Lung microvascular endothelial cell (primary cell): ENCODE data around the gene INKA1. TPM values are rescaled to one million over a fixed set of nuclear protein-coding genes. Genes with fewer than 3 reads are reported as not detected.

Source experiments
- DNase-seq, 2 donors: peaks; one replicate each; pipeline versions ENCODE4 v3.0.0 to v3.0.0-alpha.2; 2010; ENCODE audit warnings: low read depth in 2 of 2
- total RNA-seq: library from RNA; depleted of rRNA; stranded (reverse); fragments of >200 nt; gene quantifications from 2 replicates; pipeline ENCODE4 v1.2.1, GENCODE V29; 2014

The INKA1 gene
- total RNA-seq, 1 donor from 2014 or later, result 12.3 TPM

DNA sequence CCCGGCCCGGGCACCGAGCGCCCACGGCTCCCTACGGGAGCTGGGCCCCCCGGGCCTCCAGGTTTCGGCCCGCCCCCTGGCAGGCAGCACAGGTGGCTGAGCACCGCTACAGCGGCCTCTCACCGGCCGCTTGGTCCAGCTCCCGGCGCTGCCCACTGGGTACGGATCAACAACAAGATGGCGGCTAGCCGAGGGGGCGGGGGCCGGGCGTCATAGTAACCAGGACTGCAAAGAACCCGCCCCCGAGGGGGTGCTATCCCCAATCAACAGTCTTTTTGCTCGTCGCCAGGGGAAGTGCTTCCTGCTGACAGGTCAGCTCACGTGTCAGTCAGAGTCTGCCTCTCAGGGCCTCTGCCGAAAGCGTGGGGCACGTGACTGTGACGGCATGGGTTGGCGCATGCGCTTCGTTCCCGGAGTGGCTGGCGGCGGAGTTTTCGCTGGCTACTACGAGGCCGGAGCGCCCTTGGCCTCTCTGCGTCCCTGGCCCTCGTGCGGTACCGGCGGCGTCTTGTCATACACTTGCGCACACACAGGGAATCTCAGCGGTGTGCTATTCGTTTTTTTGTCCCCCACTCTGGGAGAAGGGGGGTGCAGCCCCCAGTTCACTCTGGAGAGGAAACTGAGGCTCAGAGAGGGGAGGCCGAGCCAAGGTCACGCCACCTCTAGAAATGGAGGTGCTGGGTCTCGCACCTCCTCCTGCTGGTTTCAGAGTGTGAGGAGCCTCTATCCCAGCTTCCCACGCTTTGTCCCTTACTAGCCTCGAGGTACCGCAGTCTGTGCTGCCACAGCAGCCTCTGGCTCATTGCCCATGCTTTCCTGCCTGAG is 16.5 kb upstream of the INKA1 start, which contains the start of gene IP6K1:
Gene IP6K1 (minus strand): TSS at position 186 of the 825 bp plus-strand sequence. CDS start 38,502 bp downstream, outside the sequence.
- DNase-seq, result peak; percentile 100

DNA sequence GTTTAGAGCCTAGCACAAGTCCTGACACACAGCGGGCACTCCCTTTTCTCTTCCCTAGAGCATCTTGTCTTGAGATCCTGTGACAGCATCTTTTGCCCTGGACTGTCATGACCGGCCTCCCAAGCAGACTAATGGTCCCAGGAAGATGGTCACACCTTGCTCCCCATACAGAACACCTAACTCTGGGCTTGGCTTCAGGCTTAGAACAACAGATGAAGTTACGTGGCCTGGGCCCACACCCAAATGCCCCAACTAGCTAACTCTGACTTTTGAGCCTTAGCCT is 15.9 kb upstream of the INKA1 start:
- no peak for DNase-seq

DNA sequence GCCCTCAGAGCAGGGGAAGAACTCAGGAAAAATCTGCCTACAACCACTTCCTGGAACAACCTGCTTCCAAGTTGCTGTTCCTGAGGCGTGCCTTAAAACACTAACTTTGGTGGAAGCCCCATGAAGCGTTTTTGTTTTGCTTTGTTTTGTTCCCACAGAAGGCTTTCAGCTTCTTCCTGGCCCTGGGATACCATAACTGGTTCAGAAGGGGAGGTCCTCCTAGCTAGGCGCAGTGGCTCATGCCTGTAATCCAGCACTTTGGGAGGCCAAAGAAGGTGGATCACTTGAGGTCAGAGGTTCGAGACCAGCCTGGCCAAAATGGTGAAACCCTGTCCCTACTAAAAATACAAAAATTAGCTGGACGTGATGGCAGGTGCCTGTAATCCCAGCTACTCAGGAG is 15.5 kb upstream of the INKA1 start:
- peak in 1 of 2 donors; percentile 21 for DNase-seq

DNA sequence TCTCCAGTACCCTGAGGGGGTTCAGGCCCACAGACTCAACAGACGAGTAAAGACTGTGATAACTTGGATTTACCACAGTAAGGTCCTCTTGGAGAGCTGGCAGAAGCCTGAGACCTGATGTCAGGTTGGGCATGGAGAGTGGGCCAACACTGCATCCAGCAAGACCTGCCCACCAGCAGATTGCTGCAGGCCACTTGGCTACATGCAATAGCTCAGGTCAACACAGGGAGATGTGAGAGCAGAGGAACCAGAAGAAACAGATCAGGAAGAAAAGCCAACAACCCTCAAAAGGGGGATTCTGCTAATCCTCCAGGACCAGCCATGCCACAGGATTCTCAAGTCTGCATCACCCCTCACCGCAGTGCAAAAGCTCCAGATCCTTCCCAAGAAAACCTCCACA is 15.0 kb upstream of the INKA1 start:
- DNase-seq, result no peak

DNA sequence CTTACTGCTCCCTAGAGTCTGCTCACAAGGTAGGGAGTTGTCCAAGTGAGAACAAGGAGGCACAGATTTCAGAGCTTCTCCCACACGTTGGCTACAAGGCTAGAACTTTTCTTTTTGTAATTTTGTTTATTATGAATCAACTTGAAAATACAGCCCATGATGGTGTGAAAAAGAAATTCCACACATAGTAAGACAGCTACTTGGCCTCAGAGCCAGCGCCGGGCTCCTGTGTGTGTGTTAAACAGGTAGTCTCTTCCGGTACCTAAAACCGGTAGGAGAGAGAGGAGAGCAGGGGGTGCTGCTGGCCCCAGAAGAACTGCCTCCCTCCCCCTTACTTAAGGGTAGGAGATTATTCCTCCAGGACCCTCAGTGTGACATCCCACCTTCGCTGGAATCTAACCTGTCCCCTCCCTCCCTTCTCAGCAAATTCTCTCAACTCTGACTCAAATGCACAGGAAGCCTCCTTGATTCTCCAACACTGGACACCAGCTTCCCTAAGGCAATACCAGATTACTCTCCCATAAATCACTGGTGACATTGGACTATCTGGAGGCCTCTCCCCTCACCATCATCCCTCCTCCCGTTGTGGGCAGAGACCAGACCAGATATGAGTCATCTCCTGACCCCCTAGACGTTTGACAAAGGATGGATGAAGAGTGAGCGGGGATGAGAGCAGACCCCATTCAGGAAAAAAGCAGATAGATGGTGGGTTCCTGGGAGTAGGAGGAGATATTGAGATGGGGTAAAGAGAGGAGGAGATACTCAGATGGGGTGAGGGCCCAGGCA is 12.2 kb upstream of the INKA1 start:
- no peak for DNase-seq

DNA sequence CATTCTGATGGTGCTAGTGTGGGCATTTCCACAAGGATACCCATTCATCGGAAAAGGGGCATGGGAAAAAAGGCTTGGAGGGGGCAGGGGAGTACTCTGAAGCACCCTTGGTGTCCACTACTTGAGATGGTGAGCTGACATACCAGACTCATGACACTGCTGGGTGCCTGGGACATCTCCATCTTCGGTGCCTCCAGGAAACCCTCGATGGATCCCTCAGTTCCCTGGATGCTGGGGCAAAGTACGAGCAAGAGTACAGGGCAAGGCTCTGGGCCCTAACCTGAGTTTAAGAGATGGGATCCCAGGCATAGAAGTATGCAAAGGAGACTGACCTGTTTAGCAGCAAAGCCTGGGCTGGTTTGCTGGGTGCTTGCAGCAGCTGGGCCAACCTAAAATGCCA is 11.5 kb upstream of the INKA1 start:
- no peak for DNase-seq

DNA sequence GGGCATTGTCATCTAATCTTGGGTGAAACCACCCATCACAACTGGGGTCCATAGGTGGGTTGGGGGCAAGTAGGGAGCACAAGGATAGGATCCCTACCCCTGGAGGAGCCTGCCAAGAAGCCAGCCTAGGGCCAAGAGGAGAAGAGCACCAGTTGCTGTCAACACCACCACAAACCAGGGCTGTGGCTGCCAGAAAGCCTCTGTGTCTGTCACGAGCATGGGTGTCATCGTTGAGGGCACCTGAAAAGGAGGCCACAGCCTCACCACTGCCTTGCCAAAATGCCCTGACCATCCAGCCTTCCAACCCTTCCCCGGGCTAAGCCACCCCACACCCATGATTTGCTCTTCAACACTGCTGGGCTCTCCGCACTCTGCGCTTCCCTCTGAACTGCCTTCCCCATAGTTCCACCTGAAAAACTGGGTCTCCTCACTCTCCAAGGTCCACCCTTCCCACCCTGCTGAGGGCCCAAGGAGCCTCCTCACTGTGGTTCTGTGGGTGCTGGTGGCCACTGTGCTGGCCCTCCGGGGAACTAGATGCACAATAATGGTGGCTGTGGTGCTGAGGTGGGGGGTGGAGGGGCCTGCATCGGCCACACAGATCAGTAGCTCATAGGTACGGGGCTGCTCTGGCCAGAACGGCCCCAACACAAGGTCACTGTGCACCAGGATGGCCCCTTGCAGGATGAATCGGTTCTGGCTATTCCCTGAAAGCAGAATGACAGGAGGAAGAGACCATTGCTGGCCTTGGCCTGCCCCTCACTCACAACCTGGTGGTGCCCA is 10.5 kb upstream of the INKA1 start:
- DNase-seq, result no peak

DNA sequence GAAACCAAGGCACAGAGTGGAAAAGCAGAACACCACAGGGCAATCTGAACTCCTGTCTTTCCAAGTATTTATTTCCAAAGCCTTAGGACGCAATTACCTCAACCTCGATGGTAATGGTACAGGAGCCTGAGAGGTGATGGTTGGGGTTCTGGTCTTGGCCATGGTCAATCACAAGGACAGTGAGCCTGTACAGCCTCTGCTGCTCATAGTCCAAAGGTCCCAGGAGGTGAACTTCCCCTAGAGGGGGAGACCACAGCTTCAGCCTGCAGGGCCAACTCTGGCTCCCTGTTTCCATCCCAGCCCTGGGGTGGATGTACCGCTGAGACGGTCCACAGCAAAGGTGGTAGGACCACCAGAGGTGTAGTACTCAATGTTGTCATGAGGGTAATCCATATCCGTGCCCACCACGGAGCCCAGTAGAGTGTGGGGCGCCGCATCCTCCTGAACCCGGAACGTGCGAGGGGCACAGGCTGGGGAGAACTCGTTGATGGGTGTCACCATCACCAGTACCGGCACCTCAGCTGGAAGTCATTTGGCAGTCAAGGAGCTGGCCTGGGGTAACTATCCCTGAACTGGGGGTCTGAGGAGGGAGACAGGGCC is 9.5 kb upstream of the INKA1 start:
- no peak for DNase-seq

DNA sequence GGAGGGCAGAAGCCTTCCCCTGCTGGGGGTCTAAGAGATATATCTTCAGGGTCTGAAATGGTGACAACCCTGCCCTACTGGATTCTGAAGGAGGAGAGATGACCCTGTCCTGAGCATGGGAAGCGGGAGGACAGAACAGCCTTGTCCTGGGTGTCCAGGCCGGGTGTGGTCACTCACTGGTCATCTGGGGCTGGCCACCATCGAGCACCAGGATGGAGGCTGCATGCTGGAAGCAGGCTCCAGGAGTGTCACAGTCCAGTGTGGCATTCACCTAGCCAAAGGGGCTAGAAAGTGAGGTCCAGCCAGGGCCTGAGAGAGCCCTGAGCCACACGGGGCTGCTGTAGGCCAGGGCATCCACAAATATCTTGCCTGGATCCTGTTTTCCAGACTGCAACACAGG is 8.6 kb upstream of the INKA1 start:
- DNase-seq, result no peak

DNA sequence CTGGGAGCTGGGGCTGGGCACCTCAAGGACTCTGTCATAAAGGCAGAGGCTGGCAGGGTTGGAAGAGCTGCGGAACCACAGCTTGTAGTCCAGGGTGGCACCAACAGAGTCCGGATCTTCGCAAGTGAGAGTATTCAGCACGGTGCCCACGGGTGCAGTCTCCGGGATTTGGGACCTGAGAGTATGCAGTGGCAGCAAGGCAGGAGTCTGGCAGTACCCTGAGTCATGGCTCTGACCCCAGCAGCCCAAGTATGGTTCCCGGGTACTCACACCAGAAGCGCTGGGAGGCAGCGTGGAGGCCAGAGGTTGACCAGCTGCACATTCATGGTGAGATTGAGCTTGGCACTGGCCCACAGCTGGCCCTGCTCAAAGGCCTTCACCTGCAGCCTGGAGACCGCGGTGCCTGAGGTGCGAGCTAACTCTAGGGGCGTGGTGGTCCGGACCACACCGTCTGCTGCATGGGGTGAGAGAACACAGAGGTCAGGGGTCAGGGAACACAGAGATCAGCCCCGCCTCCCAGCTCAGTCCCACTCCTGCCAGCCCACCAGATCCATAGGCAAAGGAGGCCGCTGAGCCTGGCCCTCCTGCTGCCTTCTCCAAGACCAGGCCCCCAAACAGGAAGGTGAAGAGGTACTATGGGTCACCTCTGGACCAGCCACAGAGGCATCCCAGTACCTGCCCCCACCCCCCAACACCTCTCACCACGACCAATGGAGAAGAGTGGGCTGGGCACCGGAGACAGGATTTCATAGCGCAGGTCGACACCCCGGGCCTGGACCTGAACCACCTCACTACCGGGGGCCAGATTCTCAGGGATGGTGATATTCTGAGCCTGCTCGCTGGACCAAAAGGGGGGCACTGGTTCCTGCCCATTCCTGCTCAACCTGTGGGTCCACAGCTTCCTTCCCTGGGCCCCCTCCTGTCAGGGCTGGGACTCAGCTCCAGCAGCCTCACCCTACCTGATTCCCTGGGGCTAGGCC is 7.8 kb upstream of the INKA1 start:
- DNase-seq, result no peak

DNA sequence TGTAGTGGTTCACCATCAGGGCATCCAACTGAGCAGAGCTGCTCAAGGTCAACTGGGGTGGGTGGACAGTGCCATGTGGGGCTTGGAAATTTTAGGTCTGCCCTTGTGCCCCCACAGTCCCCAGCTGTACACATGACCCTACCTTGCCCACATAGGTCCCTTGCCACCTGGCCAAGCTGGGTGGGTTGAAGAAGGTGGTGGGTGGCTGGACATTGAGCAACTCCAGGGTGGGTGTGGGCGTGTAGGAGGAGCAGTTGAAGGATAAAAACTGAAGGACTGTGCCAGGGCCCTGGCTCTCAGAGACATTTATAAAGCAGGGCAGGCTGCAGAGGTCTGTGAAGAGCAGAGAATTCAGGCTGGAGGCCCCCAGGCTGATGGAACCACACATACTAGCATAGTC is 4.0 kb upstream of the INKA1 start:
- DNase-seq, result no peak

DNA sequence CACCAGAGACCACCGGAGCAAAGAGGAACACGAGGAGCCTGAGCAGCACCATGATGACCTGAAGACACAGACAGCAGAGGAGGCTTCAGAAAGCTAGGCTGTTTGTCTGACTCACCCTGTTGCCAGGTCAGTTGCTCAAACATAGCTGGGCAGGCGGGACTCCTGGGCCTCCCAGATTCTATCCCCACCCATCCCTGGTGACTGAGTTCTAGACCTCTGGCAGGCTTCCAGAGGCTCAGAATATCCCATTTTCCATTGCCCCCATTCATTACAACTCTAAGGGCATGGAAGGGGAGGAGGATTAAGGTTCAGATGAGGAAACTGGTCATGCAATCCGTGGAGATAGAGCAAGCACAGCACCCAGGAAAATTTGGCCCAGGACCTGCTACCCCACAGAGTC is 3.3 kb upstream of the INKA1 start, which contains the start of gene CDHR4:
Gene CDHR4 (minus strand): TSS at position 113 of the 400 bp plus-strand sequence. CDS start 61 bp downstream, at position 52.
- DNase-seq, result peak in 1 of 2 donors; percentile 32

DNA sequence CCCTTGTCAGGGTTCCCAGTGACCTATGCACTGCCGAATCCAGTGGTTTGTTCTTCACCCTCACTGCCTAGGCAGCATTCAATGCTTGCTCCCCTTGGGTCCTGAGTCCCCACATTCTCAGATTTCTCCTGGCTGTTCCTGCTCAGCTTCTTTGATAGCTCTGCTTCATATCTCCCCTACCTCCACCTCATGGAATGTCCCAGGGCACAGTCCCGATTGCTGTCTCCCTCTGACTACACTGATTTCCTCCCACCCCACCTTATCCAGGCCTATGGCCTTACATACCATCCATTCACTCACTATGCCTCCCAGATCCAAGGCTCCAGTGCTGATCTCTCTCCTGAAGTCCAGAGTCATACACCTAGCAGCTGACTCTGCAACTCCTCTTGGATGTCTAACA is 1.9 kb upstream of the INKA1 start:
- DNase-seq, result no peak

DNA sequence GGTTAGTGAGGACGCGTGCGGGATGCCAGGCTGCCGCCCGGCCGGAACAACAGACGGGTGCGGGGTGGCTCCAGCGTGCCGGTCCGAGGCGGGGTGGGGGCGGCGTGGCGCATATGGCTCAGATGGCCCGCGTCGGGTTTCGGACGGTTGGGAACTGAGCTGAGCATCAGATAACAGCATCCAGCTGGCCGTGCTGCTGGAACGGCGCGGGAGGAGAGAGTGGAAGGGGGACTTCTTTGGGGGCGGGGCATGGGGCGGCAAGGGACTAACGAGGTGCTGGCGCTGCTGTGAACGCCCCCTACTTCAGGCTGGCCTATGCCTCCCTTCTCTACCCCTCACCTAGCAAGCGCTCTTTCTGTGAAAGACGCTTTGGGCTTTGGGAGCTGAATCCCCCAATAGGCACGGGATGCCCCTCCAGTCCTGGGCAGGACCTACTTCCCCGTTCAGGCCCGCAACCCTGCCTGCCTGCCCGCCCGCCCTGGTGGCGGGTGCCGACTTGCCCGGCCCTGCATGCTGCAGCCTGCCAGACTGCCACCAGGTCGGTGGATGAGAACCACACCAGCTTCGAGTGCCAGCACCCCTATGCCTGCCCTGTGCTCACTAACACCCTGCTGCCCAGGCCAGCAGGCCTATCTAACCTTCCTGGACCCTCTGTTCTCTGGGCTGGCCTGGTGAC is 542 bp downstream of the INKA1 start:
- DNase-seq, result peak in 1 of 2 donors; percentile 59

DNA sequence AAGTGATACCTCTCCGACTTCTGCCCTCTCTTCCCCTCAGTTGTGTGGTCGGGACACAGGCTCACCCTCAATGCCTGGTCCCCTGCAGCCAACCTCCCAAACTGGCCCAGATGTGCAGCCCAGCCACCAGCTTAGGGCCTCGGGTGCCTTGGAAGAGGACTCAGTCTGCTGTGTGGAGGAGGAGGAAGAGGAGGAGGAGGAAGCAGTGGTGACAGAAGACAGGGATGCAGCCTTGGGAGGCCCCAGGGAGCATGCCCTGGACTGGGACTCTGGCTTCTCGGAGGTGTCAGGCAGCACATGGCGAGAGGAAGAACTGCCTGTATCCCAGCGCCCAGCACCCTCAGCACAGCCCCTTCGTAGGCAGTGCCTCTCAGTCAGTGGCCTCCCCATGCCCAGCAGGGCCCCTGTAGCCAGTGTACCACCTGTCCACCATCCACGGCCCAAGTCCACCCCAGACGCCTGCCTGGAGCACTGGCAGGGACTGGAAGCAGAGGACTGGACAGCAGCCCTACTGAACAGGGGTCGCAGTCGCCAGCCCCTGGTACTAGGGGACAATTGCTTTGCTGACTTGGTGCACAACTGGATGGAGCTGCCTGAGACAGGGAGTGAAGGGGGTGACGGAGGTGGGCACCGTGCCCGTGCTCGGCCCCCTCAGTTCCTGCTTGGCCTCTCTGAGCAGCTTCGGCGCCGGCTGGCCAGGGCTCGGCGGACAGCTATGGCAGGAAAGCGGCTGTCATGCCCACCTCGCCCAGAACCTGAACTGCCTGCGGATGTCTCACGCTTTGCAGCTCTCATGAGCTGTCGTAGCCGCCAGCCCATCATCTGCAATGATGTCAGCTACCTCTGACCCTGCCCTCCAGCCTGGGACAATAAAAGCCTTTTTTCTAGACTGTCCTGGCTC is 1.3 kb downstream of the INKA1 start:
- DNase-seq, result peak; percentile 41 to 63

DNA sequence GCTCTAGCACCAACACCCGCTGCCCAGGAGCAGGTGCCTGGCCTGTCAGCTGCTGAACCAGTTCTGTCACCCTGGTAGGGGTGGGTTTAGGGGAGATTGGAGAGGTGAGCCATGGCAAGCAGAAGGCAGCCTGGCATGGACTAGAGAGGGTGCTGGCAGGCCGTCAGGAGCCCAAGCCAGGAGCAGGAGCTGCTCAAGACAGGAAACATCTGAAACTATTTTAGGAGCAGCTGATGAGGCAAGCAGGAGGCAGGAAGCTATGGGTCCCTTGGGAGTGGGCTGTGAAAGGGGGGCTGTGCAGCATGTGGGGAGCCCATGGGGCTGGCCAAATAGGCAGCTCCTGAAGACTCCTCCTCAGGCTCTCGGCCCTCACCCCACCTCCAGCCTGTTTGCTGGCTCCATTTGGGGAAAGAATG is 2.3 kb downstream of the INKA1 start:
- peak in 1 of 2 donors; percentile 92 for DNase-seq

DNA sequence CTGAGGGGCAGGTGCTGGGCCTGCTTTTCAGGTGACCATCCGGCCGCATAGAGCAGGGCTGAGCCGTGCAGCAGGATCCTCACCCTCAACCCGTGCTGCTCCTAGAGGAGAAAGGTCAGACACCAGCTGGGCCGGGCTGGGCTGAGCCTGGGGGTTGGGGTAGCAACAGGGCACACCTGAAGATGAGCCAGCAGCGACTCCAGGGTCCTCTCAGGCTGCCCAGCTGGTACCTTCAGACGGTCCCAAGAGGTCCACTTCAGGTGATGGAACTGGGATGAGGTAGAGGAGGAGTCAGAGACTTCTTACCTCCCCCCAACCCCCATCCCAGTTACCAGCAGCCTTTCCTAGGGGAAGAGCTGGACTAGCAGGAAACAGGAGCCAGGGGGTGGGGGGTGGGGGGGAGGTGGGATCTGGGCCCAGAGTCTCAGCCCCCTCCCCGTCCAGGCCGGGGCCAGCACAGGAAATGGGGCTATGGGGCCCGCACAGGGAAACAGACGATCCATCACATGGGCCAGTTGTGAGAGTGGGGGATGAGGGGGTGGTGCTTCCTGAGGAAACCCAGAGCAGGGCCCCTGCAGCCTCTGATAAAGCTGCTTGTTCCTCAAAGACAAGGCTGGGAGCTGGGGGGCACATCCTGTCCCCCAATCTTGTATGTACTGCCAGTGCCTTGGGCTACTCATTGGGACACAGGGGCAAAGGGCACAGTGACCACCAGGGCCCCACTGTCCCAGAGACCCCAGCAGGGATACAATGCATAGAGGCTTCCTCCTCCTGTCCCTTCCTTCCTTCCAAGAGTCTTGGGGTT is 3.0 kb downstream of the INKA1 start:
- peak; percentile 83 to 90 for DNase-seq

DNA sequence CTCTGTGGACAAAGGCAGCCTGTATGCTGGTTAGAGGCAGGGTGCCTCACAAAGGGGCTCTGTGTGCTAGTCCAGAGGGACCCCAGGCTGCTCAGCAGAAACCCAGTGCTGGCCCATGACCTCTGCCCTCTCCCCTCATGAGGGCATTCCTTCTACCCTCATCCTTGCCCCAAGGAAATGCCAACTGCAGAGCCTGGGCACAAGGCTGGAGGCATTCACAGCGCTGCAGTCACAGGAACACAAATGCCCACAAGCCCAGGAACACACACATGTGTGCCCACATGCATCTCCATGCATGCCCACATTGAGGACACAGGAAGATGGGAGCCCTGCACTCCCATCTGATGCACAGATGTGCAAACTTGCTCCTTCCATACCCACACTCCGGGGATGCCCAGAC is 3.8 kb downstream of the INKA1 start:
- no peak for DNase-seq
